ENCODE measurements around the gene ILDR1.

The ILDR1 gene

GRCh38 chr3:122066331-122067213, 44.5 kb upstream of the ILDR1 start:
- H3K9me3 ChIP-seq (replicated peaks; ENCODE audit: insufficient read depth, low read length) = no peaks in the 10 kb centered on the region
- H3K4me3 ChIP-seq (ENCODE audit: low read length) = no peak overlapping the region
- no peaks in the 10 kb centered on the region for H3K9me2 ChIP-seq (replicated peaks; ENCODE audit: insufficient read depth, low read length)
- no peaks in the 10 kb centered on the region for H3K36me3 ChIP-seq (replicated peaks; ENCODE audit: insufficient read depth, low read length)
- H3F3A ChIP-seq (ENCODE audit: insufficient read depth, low read length) = no peaks in the 10 kb centered on the region
- H2AFZ ChIP-seq (ENCODE audit: low read length) = no peak overlapping the region
- peaks cover 66% of the 10 kb centered on the region for H3K79me2 ChIP-seq (ENCODE audit: low read length)
- no peak for TF ChIP-seq EZH2phosphoT487 (IDR thresholded peaks at IDR 0.05; ENCODE audit: low read length)
- no peak overlapping the region for H3K4me2 ChIP-seq (ENCODE audit: low read depth, low read length)
- DNase-seq = no peak
- no peak overlapping the region for H3K9ac ChIP-seq (ENCODE audit: low read length)
- H3K27ac ChIP-seq (ENCODE audit: low read length) = no peak overlapping the region
- H4K20me1 ChIP-seq (ENCODE audit: insufficient read depth, low read length) = no peaks in the 10 kb centered on the region
- no peaks in the 10 kb centered on the region for H3K27me3 ChIP-seq (replicated peaks; ENCODE audit: insufficient read depth, low read length)
- peaks cover 10% of the 10 kb centered on the region; the same call in 1 of the 2 replicates for H3K4me1 ChIP-seq (ENCODE audit: low read length)

- no peak for DNase-seq
- H3K27ac ChIP-seq (ENCODE audit: low read length) = no peak overlapping the region
- H3K4me2 ChIP-seq (ENCODE audit: low read depth, low read length) = no peak overlapping the region
Measured at GRCh38 chr3:122064326-122064725, 42.3 kb upstream of the ILDR1 start.

GRCh38 chr3:122063908-122064307, 41.9 kb upstream of the ILDR1 start:
- no peaks in the 10 kb centered on the region for H4K20me1 ChIP-seq (ENCODE audit: insufficient read depth, low read length)
- no peaks in the 10 kb centered on the region for H3K27me3 ChIP-seq (replicated peaks; ENCODE audit: insufficient read depth, low read length)
- H2AFZ ChIP-seq (ENCODE audit: low read length) = no peak overlapping the region
- H3K36me3 ChIP-seq (replicated peaks; ENCODE audit: insufficient read depth, low read length) = no peaks in the 10 kb centered on the region
- H3K4me1 ChIP-seq (ENCODE audit: low read length) = peaks cover 10% of the 10 kb centered on the region; the same call in 1 of the 2 replicates
- H3F3A ChIP-seq (ENCODE audit: insufficient read depth, low read length) = no peaks in the 10 kb centered on the region
- no peaks in the 10 kb centered on the region for H3K9me3 ChIP-seq (replicated peaks; ENCODE audit: insufficient read depth, low read length)
- H3K4me3 ChIP-seq (ENCODE audit: low read length) = no peak overlapping the region
- peaks cover 49% of the 10 kb centered on the region for H3K79me2 ChIP-seq (ENCODE audit: low read length)
- DNase-seq = no peak
- no peak overlapping the region for H3K27ac ChIP-seq (ENCODE audit: low read length)
- H3K4me2 ChIP-seq (ENCODE audit: low read depth, low read length) = no peak overlapping the region
- H3K9ac ChIP-seq (ENCODE audit: low read length) = no peak overlapping the region
- no peak for TF ChIP-seq EZH2phosphoT487 (IDR thresholded peaks at IDR 0.05; ENCODE audit: low read length)
- no peak for TF ChIP-seq EZH2 (optimal IDR thresholded peaks at IDR 0.05; ENCODE audit: low read depth, low read length)
- no peak for TF ChIP-seq CTCF (IDR thresholded peaks at IDR 0.05; ENCODE audit: low read length)
- no peaks in the 10 kb centered on the region for H3K9me2 ChIP-seq (replicated peaks; ENCODE audit: insufficient read depth, low read length)

More at GRCh38 chr3:122064326-122064725, 42.3 kb upstream of the ILDR1 start:
- no peak for TF ChIP-seq CTCF (IDR thresholded peaks at IDR 0.05; ENCODE audit: low read length)
- no peak for TF ChIP-seq EZH2phosphoT487 (IDR thresholded peaks at IDR 0.05; ENCODE audit: low read length)
- no peak for TF ChIP-seq EZH2 (optimal IDR thresholded peaks at IDR 0.05; ENCODE audit: low read depth, low read length)
- H2AFZ ChIP-seq (ENCODE audit: low read length) = no peak overlapping the region
- H3K36me3 ChIP-seq (replicated peaks; ENCODE audit: insufficient read depth, low read length) = no peaks in the 10 kb centered on the region
- H3K9ac ChIP-seq (ENCODE audit: low read length) = no peak overlapping the region
- no peaks in the 10 kb centered on the region for H4K20me1 ChIP-seq (ENCODE audit: insufficient read depth, low read length)
- peaks cover 10% of the 10 kb centered on the region; the same call in 1 of the 2 replicates for H3K4me1 ChIP-seq (ENCODE audit: low read length)
- no peak overlapping the region for H3K4me3 ChIP-seq (ENCODE audit: low read length)
- peaks cover 50% of the 10 kb centered on the region for H3K79me2 ChIP-seq (ENCODE audit: low read length)
- no peaks in the 10 kb centered on the region for H3K9me3 ChIP-seq (replicated peaks; ENCODE audit: insufficient read depth, low read length)
- no peaks in the 10 kb centered on the region for H3K27me3 ChIP-seq (replicated peaks; ENCODE audit: insufficient read depth, low read length)
- H3F3A ChIP-seq (ENCODE audit: insufficient read depth, low read length) = no peaks in the 10 kb centered on the region
- no peaks in the 10 kb centered on the region for H3K9me2 ChIP-seq (replicated peaks; ENCODE audit: insufficient read depth, low read length)

Measured in MM.1S (cell line).